Osteoblast (primary cell): ENCODE data around the gene CYRIA. TPM values are rescaled to one million over a fixed set of nuclear protein-coding genes. Genes with fewer than 3 reads are reported as not detected.

Experiments
- DNase-seq: peaks from one replicate; pipeline ENCODE4 v3.0.0; 2011; ENCODE audit warnings: low spot score, mixed read lengths; ENCODE audit not compliant: insufficient read length; ENCODE audit errors: missing footprints
- H2AFZ ChIP-seq: 2 replicates; pipeline ENCODE4 v1.6.0; 2011; ENCODE audit warnings: mild to moderate bottlenecking, low read length
- H3K27ac ChIP-seq: 2 replicates; pipeline ENCODE4 v1.5.1; 2011; ENCODE audit warnings: mild to moderate bottlenecking, low read depth, low read length, moderate library complexity
- H3K27me3 ChIP-seq: 2 replicates; pipeline ENCODE4 v1.6.0; 2012; ENCODE audit warnings: mild to moderate bottlenecking, control low read depth, inconsistent platforms, low read length, moderate library complexity; ENCODE audit not compliant: insufficient read depth
- H3K36me3 ChIP-seq: 2 replicates; pipeline ENCODE4 v1.5.1; 2011; ENCODE audit warnings: mild to moderate bottlenecking, low read length, control low read depth, moderate library complexity; ENCODE audit not compliant: insufficient read depth
- H3K4me1 ChIP-seq: 2 replicates; pipeline ENCODE4 v1.5.1; 2011; ENCODE audit warnings: mild to moderate bottlenecking, low read length, control low read depth, moderate library complexity; ENCODE audit not compliant: insufficient read depth
- H3K4me2 ChIP-seq: 2 replicates; pipeline ENCODE4 v1.6.0; 2011; ENCODE audit warnings: mild to moderate bottlenecking, low read length; ENCODE audit not compliant: insufficient read depth
- H3K4me3 ChIP-seq: fragments of 200-600 bp; sonication (generic); 3 replicates; pipeline ENCODE4 v1.5.1; 2012; ENCODE audit warnings: mild to moderate bottlenecking, low read length, inconsistent platforms; ENCODE audit not compliant: insufficient read depth
- H3K79me2 ChIP-seq: 2 replicates; pipeline ENCODE4 v1.6.0; 2012; ENCODE audit warnings: mild to moderate bottlenecking, low read length, control low read depth, inconsistent platforms; ENCODE audit not compliant: insufficient read depth
- H3K9me3 ChIP-seq: 2 replicates; pipeline ENCODE4 v1.5.1; 2011; ENCODE audit warnings: low read depth, low read length, control low read depth
- H4K20me1 ChIP-seq: 2 replicates; pipeline ENCODE4 v1.6.0; 2012; ENCODE audit warnings: mild to moderate bottlenecking, low read length, control low read depth; ENCODE audit not compliant: insufficient read depth
- total RNA-seq: library from RNA; depleted of rRNA; stranded (reverse); fragments of >200 nt; gene quantifications from 2 replicates; pipeline ENCODE4 v1.2.3, GENCODE V29; 2012
- TF ChIP-seq, protein P1 (sequence below): IDR thresholded peaks from 2 replicates; pipeline ENCODE4 v1.5.1; 2011; ENCODE audit warnings: mild to moderate bottlenecking, low read depth, low read length, moderate library complexity; ENCODE audit errors: extremely low read depth

The CYRIA gene
- total RNA-seq, 1 donor = 2.2 TPM

DNA sequence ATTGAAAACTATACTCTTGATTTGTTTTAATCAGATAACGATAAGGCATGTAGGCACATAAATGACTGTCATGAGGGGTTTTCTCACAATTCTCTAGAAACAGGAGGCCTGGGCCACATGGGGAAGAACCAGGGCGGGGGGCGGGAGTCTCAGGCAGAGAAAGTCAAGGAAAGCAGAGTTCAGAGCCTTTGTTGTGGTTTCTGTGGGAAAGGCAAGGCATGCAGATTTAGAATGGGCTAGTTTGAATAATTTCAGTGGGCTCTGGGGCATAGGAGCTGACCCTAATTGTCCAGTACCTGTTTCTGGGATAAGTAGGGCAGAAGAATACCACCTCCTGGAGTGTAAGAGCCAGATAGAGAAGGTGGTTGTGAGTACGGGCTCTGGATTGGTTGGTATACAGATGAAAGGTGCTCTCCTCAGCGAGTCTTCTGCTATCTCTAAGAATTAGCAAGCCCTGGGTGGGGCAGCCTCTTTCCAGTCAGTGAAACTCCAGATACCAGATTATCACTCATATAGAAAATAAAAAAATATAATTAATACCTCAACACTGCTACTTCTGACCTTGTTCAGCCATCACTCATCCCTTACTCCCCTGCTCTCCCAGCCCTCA is 41.5 kb upstream of the CYRIA start:
- no peak overlapping the region for H2AFZ ChIP-seq
- H3K4me3 ChIP-seq = no peak overlapping the region
- no peak overlapping the region for H3K4me2 ChIP-seq
- TF ChIP-seq, protein P1, sequence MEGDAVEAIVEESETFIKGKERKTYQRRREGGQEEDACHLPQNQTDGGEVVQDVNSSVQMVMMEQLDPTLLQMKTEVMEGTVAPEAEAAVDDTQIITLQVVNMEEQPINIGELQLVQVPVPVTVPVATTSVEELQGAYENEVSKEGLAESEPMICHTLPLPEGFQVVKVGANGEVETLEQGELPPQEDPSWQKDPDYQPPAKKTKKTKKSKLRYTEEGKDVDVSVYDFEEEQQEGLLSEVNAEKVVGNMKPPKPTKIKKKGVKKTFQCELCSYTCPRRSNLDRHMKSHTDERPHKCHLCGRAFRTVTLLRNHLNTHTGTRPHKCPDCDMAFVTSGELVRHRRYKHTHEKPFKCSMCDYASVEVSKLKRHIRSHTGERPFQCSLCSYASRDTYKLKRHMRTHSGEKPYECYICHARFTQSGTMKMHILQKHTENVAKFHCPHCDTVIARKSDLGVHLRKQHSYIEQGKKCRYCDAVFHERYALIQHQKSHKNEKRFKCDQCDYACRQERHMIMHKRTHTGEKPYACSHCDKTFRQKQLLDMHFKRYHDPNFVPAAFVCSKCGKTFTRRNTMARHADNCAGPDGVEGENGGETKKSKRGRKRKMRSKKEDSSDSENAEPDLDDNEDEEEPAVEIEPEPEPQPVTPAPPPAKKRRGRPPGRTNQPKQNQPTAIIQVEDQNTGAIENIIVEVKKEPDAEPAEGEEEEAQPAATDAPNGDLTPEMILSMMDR = no peak
- H3K27me3 ChIP-seq = no peaks in the 10 kb centered on the region
- DNase-seq = no peak
- H3K27ac ChIP-seq = no peak overlapping the region
- H3K9me3 ChIP-seq = no peaks in the 10 kb centered on the region
- no peaks in the 10 kb centered on the region for H3K36me3 ChIP-seq
- H3K4me1 ChIP-seq = no peaks in the 10 kb centered on the region
- H3K79me2 ChIP-seq = no peaks in the 10 kb centered on the region
- H4K20me1 ChIP-seq = no peaks in the 10 kb centered on the region

GRCh38 chr2:16700551-16701259 is 35.1 kb upstream of the CYRIA start:
- H3K9me3 ChIP-seq = no peaks in the 10 kb centered on the region
- DNase-seq = no peak
- no peak overlapping the region for H3K4me2 ChIP-seq
- H3K79me2 ChIP-seq = no peaks in the 10 kb centered on the region
- no peaks in the 10 kb centered on the region for H4K20me1 ChIP-seq
- no peaks in the 10 kb centered on the region for H3K4me1 ChIP-seq
- H3K27me3 ChIP-seq = no peaks in the 10 kb centered on the region
- TF ChIP-seq, protein P1 = no peak
- H3K36me3 ChIP-seq = no peaks in the 10 kb centered on the region
- H3K4me3 ChIP-seq = no peak overlapping the region
- no peak overlapping the region for H2AFZ ChIP-seq
- H3K27ac ChIP-seq = no peak overlapping the region

- no peak for DNase-seq
Observed at GRCh38 chr2:16693854-16694253, 28.2 kb upstream of the CYRIA start.

DNA sequence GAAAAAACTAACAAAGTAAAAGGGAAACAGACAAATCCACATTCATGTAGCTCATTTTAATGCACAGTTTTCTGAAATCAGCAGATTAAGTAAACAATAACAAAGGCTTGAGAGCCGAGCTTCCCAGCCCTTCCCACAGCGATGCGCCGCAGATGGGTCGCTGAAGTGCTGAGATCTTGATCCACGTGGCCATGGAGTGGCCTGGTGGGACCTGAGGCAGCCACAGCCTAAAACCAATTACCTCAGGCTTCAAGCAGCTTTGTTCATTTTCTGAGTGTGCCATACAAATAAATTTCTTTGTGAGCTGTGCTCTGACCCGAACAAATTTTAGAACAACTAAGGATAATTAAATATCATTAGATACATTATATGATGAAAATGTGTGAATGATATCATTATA is 25.6 kb upstream of the CYRIA start:
- no peak overlapping the region for H3K4me3 ChIP-seq
- H2AFZ ChIP-seq = no peak overlapping the region
- no peaks in the 10 kb centered on the region for H4K20me1 ChIP-seq
- DNase-seq = no peak
- no peaks in the 10 kb centered on the region for H3K36me3 ChIP-seq
- H3K27ac ChIP-seq = no peak overlapping the region
- no peaks in the 10 kb centered on the region for H3K27me3 ChIP-seq
- H3K4me1 ChIP-seq = no peaks in the 10 kb centered on the region
- H3K79me2 ChIP-seq = no peaks in the 10 kb centered on the region
- H3K9me3 ChIP-seq = no peaks in the 10 kb centered on the region
- TF ChIP-seq, protein P1 = no peak
- H3K4me2 ChIP-seq = no peak overlapping the region

More at GRCh38 chr2:16693854-16694253, 28.2 kb upstream of the CYRIA start:
- no peak overlapping the region for H3K27ac ChIP-seq
- H3K4me1 ChIP-seq = no peaks in the 10 kb centered on the region
- no peaks in the 10 kb centered on the region for H3K27me3 ChIP-seq
- TF ChIP-seq, protein P1 = no peak
- no peaks in the 10 kb centered on the region for H3K36me3 ChIP-seq
- no peak overlapping the region for H2AFZ ChIP-seq
- no peaks in the 10 kb centered on the region for H4K20me1 ChIP-seq
- H3K4me3 ChIP-seq = no peak overlapping the region
- H3K4me2 ChIP-seq = no peak overlapping the region
- no peaks in the 10 kb centered on the region for H3K79me2 ChIP-seq
- no peaks in the 10 kb centered on the region for H3K9me3 ChIP-seq
